ENCODE data around the gene FAM107B.
"Not testable (repeated sequence)": the region's sequence is repeated elsewhere in the genome, so short reads cannot be mapped to it uniquely, and the experiment has no call there.

Gene FAM107B

DNA sequence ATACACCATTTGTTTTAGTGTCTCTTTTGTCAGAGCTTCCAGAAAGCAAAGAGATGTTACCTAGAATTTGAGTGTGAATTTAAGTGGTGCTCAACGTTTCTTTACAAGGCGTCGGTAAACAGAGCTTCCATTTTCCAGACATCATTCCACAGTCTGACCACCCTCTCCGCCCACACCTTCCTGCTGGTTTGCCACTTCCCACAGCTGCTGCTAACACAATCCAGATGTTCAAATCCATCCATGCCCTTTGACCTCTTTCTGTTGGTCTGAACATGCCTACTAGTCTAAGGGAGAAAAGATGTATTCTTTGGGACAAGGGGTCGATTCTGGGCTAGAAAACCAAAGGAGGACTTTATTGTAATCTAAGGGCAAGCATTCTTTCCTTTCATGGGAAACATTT, 86.1 kb downstream of the FAM107B start:
- peak; percentile 57 for DNase-seq

- not testable (repeated sequence) for DNase-seq
Observed at GRCh38 chr10:14688189-14688588, 86.5 kb downstream of the FAM107B start.

GRCh38 chr10:14687340-14687739, 87.4 kb downstream of the FAM107B start:
- no peak for DNase-seq

GRCh38 chr10:14686356-14686755, 88.3 kb downstream of the FAM107B start:
- no peak for DNase-seq

DNA sequence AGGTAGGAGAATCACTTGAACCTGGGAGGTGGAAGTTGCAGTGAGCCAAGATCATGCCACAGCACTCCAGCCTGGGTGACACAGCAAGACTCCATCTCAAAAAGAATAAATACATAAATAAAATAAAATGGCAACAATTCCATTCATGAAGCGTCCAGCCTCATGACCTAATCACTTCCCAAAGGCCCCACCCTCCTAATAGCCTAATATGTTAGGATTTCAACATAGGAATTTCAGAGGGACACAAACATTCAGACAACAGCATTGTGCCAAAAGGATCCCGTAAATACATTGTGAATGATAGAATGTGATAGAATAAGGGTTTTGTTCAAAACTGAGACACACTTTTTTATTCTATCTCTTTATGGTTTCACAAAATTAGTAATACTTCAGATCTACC, 90.3 kb downstream of the FAM107B start:
- DNase-seq = no peak

GRCh38 chr10:14683256-14683655, 91.4 kb downstream of the FAM107B start:
- DNase-seq = no peak

- no peak for DNase-seq
Observed at GRCh38 chr10:14681802-14682201, 92.9 kb downstream of the FAM107B start.

- DNase-seq = no peak
Observed at GRCh38 chr10:14681305-14681704, 93.4 kb downstream of the FAM107B start.

DNA sequence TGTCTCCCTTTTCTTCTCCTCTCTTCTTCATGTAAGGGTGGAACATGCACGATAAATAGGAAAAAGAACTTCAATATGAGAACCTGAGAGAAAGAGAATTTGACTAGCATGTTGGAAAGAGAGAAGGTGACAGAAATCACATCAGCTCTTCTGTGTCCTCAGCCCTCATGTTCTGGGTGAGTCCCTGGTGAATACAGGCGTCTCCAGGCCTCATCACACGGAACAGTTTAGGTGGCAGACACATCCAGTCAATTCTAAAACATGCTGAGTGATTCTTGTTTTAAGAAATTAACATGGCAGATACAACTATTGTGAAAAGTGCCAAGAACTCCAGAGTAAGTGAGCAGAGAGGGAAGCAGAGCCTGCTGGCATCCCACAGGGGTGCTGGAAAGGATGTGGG, 96.1 kb downstream of the FAM107B start:
- DNase-seq = no peak

DNA sequence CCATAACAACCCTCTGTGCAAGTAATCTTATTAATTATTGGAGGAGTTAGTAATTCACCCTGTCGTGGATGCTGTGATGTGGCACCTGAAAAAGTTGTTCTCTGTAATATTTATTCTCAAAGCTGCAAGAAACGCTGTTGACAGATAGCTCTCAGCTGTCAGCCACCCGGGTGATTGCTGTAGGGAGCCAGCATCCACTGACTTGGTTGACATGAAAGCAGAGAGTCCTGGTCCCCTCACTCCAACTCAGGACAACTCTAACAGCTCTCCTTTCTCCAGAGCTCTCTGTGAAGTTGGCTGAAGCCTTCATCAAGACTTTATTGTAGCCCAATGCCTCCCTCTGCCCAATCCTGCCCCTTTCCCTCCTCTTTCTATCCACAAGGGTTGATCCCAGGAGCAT, 98.0 kb downstream of the FAM107B start:
- DNase-seq = no peak

DNA sequence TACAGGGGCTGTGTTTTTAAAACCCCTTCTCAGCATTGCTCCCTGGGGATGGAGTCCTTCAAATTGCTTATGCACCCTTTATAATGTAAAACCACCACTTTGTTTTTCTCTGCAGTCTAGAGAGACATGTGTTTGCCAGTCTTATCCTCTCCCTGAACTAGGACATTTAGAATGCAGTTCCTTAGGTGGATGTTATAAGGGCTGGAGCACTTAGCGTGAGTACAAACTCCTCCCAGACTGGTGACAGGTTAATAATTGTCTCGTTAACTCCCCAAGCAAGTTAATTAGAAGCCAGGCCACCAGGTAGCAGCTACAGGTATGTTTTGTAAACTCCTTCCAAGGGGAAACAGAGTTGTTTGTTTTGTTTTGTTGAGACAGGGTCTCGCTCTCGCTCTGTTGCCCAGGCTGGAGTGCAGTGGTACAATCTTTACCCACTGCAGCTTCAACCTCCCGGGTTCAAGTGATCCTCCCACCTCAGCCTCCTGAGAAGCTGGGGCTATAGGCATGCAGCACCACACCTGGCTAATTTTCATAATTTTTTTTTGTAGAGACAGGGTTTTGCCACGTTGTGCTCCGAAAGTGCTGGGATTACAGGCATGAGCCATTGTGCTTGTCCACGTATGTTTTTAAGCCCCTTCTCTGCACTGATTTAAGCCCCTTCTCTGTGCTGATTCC, 100.2 kb downstream of the FAM107B start:
- DNase-seq = no peak

DNA sequence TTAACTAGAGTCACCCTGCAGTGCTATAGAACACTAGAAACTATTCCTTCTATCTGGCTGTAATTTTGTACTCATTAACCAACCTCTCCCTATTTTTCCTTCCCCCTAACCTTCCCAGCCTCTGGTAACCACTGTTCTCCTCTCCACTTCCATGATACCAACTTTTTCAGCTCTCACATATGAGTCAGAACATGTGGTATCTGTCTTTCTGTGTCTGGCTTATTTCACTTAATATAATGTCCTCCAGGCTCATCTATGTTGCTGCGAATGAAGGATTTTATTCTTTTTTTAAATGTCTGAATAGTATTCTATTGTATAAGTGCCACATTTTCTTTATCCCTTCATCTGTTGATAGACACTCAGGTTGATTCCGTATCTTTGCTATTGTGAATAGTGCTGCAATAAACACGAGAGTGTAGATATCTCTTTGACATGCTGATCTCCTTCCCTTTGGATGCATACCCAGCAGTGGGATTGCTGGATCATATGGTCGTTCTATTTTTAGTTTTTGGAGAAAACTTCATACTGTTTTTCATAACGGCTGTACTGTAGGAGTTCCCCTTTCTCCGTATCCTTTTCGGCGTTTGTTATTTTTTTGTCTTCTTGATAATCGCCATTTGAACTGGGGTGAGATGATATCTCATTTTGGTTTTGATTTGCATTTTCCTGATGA, 101.4 kb downstream of the FAM107B start:
- DNase-seq = no peak

GRCh38 chr10:14671386-14671831, 103.3 kb downstream of the FAM107B start:
- no peak for DNase-seq

DNA sequence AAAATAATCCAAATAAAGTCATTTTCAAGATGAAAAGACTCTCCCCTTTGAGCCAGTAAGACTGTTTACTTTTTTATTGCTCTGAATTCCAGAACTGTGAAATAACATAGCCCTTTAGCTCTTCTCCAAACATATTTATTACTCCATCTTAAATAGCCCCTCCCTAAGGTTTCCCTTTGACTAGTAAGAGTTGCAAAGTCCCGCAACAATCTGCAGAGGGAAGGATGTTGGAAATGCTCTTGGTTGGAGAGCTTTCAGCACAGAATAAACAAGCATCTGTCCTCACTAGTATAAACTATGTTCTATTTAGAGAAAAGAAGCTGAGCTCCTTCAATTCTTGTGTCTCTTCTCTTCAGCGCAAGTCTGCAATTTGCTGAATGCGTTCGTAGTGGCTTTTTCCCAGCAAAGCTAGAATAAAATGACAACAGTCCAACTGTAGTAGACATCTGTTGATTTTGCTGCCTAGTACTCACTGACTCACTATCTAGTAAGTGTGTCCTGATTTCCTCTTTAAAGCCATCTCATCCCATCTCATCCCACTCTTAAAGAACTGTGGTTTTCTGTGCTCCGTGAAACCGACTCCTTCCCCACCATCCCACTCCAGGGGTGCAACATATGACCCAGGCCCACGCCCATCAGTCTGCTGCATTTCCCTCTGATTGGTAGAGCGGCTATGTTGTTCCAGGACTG, 104.0 kb downstream of the FAM107B start:
- DNase-seq = peak; percentile 44

DNA sequence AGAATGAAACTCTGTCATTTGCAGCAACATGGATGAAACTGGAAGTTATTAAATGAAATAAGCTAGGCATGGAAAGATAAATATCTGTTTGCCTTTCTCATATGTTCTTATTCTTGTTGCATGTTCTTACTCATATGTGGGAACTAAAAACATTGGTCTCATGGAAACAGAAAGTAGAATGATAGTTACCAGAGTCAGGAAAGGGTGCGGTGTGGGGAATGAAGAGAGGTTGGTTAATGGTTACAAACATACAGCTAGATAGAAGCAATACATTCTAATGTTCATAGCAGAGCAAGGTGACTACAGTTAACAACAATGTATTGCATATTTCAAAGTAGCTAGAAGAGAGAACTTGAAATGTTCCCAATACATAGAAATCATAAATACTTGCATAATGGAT, 105.1 kb downstream of the FAM107B start:
- DNase-seq = no peak

GRCh38 chr10:14667781-14668180, 106.9 kb downstream of the FAM107B start:
- DNase-seq = no peak

DNA sequence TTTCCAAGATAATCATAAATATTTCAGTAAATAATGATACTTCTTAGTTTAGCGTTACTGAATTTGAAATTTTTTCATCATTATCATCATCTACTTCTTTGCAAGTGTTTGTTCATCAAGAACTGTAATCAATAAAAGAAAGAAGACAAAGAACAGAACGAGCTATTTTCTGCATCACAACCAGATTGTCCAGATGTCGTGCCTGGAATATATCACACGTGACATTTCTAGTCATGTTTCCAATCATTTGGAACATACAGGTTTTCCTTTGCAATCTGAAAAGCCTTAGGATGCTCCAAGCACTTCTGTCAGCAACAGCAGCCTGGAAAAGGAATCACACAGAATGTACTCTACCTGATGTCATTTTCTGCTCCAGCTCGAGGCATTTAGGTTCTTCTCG, 107.4 kb downstream of the FAM107B start:
- DNase-seq = no peak

- no peak for DNase-seq
Observed at GRCh38 chr10:14665865-14666857, 108.5 kb downstream of the FAM107B start.

- no peak for DNase-seq
Observed at GRCh38 chr10:14665304-14665703, 109.4 kb downstream of the FAM107B start.

DNA sequence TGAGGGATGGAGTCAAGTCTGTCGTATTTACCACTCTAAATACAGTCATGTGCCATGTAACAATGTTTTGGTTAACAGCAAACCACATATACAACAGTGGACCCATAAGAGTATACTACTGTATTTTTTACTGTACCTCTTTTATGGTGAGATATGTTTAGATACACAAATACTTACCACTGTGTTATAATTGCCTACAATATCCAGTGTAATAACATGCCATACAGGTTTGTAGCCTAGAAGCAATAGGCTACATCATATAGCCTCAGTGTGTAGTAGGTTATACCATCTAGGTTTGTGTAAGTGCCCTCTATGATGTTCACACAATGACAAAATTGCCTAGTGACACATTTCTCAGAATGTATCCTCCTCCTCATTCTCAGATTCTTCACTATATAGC, 110.4 kb downstream of the FAM107B start:
- no peak for DNase-seq

DNA sequence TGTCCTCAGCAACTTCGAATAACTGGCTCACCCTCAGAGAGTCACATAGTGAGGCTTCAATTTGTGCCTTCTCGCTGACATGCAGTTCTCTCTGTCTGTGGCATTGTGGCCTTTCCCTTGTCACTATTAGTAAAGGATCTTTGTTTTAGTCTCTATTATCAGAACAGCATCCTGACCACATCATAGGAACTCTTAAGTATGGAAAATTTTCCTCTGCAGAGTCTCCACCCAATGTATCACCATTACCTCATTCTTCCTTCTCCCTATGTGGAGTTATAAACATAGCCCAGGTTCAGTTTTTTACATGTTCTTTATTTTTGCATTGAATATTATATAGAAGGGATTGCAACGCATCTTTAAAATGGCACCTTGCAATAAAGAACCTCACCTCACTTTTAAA, 112.9 kb downstream of the FAM107B start:
- DNase-seq = no peak

- no peak for DNase-seq
Observed at GRCh38 chr10:14660831-14661230, 113.9 kb downstream of the FAM107B start.
